ENCODE results near the gene CDH13. TPM values are rescaled to one million over a fixed set of nuclear protein-coding genes. Genes with fewer than 3 reads are reported as not detected.

The CDH13 gene
- total RNA-seq, 2 experiments from 2014 or later = not detected

DNA sequence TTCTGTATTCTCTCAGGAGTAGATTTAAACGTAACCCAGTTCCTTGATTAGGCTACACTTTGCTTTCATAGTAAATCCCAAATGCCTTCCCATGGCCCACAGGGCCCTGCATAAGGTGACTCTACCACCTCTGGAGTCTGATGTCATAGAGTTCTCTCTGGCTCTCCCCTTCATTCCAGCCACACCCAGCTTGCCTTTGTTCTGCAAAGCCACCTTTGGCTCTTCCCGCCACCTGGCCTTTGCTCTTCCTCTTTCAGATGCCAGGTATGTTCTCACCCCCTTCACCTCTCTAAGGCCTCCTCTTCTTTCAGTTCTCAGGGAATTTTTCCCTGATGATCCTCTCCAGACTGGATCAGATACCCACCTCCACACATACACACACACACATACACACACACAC is 1039.7 kb downstream of the CDH13 start:
- intact Hi-C loops (cut with micrococcal nuclease; ENCODE audit: unreplicated experiment) = no loop called here
- Histone ChIP-seq H3K4me2 (ENCODE audit: low read length) (no peak overlapping the region), H3K4me1 (ENCODE audit: insufficient read depth, low read length, poor library complexity, severe bottlenecking) (no peaks in the 10 kb centered on the region), H3K27ac (ENCODE audit: low read depth, low read length, poor library complexity, severe bottlenecking) (no peak overlapping the region), H3K79me2 (ENCODE audit: insufficient read depth, low read depth, low read length) (no peaks in the 10 kb centered on the region), H4K20me1 (ENCODE audit: insufficient read depth, low read length) (no peaks in the 10 kb centered on the region), H2AFZ (ENCODE audit: low read length) (no peak overlapping the region), H3K4me3 (ENCODE audit: low read depth, low read length, poor library complexity, severe bottlenecking) (no peak overlapping the region), H3K9me3 (ENCODE audit: low read length) (no peaks in the 10 kb centered on the region), H3K36me3 (ENCODE audit: insufficient read depth, low read length) (no peaks in the 10 kb centered on the region), H3K9me2 (ENCODE audit: insufficient read depth, low read length) (no peaks in the 10 kb centered on the region)
- POLR2A ChIA-PET = no interaction called here
- no peak for DNase-seq (ENCODE audit: low spot score)
- BruUV-seq (replicated peaks) = no TSS peak
- no peak for TF ChIP-seq CTCF (conservative IDR thresholded peaks at IDR 0.05; ENCODE audit: low read length)
- no peak for TF ChIP-seq EZH2phosphoT487 (IDR thresholded peaks at IDR 0.05; ENCODE audit: borderline replicate concordance, low read depth, low read length)
- CTCF ChIA-PET (ENCODE audit: unreplicated experiment) = no interaction called here

GRCh38 chr16:83669456-83669855 is 1042.7 kb downstream of the CDH13 start:
- Histone ChIP-seq H3K36me3 (ENCODE audit: insufficient read depth, low read length) (no peaks in the 10 kb centered on the region), H2AFZ (ENCODE audit: low read length) (no peak overlapping the region), H3K4me1 (ENCODE audit: insufficient read depth, low read length, poor library complexity, severe bottlenecking) (no peaks in the 10 kb centered on the region), H4K20me1 (ENCODE audit: insufficient read depth, low read length) (no peaks in the 10 kb centered on the region), H3K4me3 (ENCODE audit: low read depth, low read length, poor library complexity, severe bottlenecking) (no peak overlapping the region), H3K9me2 (ENCODE audit: insufficient read depth, low read length) (no peaks in the 10 kb centered on the region), H3K79me2 (ENCODE audit: insufficient read depth, low read depth, low read length) (no peaks in the 10 kb centered on the region), H3K4me2 (ENCODE audit: low read length) (no peak overlapping the region), H3K27ac (ENCODE audit: low read depth, low read length, poor library complexity, severe bottlenecking) (no peak overlapping the region), H3K9me3 (ENCODE audit: low read length) (no peaks in the 10 kb centered on the region)
- CTCF ChIA-PET (ENCODE audit: unreplicated experiment) = no interaction called here
- no peak for DNase-seq (ENCODE audit: low spot score)
- no TSS peak for BruUV-seq (replicated peaks)
- intact Hi-C loops (cut with micrococcal nuclease; ENCODE audit: unreplicated experiment) = no loop called here
- TF ChIP-seq EZH2phosphoT487 (IDR thresholded peaks at IDR 0.05; ENCODE audit: borderline replicate concordance, low read depth, low read length) (no peak), CTCF (conservative IDR thresholded peaks at IDR 0.05; ENCODE audit: low read length) (no peak)
- POLR2A ChIA-PET = no interaction called here

DNA sequence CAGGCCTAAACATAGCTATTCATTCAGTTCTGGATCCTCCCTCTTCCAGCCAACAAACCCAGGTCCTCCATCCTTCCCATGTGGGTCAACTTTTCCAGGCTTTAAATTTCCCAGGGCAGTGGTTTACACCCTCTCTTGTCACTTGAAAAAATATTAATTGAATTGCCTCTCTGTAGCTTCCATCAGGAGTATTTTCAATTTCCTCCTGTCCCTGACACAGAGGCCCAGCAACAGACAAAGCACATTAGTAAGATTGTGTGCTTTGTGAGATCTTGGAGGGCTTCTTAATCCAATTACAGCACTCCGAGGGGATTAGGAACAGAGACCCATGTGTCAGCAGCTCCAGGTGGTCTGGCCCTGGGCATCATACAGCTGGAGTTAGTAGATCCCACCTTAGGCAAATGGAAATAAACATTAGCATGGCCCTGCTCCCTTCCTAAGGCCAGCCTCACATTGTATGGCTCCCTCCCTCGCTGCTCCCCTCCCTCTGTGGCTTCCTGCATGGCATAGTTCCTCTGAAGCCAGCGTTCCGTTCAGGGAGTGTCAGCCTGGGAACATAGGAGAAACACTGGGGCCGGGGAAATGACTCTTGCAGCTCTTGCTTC is 1048.3 kb downstream of the CDH13 start:
- H3K9me2 ChIP-seq (ENCODE audit: insufficient read depth, low read length) = no peaks in the 10 kb centered on the region
- H3K9me3 ChIP-seq (ENCODE audit: low read length) = no peaks in the 10 kb centered on the region
- H3K27ac ChIP-seq (ENCODE audit: low read depth, low read length, poor library complexity, severe bottlenecking) = no peak overlapping the region
- no peaks in the 10 kb centered on the region for H3K36me3 ChIP-seq (ENCODE audit: insufficient read depth, low read length)
- no peak for DNase-seq (ENCODE audit: low spot score)
- no TSS peak for BruUV-seq (replicated peaks)
- TF ChIP-seq CTCF (conservative IDR thresholded peaks at IDR 0.05; ENCODE audit: low read length) (no peak), EZH2phosphoT487 (IDR thresholded peaks at IDR 0.05; ENCODE audit: borderline replicate concordance, low read depth, low read length) (no peak)
- H2AFZ ChIP-seq (ENCODE audit: low read length) = no peak overlapping the region
- no peaks in the 10 kb centered on the region for H4K20me1 ChIP-seq (ENCODE audit: insufficient read depth, low read length)
- intact Hi-C loops (cut with micrococcal nuclease; ENCODE audit: unreplicated experiment) = no loop called here
- no peak overlapping the region for H3K4me3 ChIP-seq (ENCODE audit: low read depth, low read length, poor library complexity, severe bottlenecking)
- ChIA-PET CTCF (ENCODE audit: unreplicated experiment) (no interaction called here), POLR2A (no interaction called here)
- no peak overlapping the region for H3K4me2 ChIP-seq (ENCODE audit: low read length)
- H3K79me2 ChIP-seq (ENCODE audit: insufficient read depth, low read depth, low read length) = no peaks in the 10 kb centered on the region
- no peaks in the 10 kb centered on the region for H3K4me1 ChIP-seq (ENCODE audit: insufficient read depth, low read length, poor library complexity, severe bottlenecking)

Data from OCI-LY7 (cell line).